Epidermal melanocyte (primary cell): Measurements from ENCODE around the gene PHGDH.

Experiments
- DNase-seq: peaks from one replicate; pipeline ENCODE4 v3.0.0; 2011; ENCODE audit warnings: low spot score; ENCODE audit not compliant: insufficient read length

PHGDH gene

GRCh38 chr1:119731741-119732430 lies 20.2 kb downstream of the PHGDH start:
- DNase-seq, result no peak

DNA sequence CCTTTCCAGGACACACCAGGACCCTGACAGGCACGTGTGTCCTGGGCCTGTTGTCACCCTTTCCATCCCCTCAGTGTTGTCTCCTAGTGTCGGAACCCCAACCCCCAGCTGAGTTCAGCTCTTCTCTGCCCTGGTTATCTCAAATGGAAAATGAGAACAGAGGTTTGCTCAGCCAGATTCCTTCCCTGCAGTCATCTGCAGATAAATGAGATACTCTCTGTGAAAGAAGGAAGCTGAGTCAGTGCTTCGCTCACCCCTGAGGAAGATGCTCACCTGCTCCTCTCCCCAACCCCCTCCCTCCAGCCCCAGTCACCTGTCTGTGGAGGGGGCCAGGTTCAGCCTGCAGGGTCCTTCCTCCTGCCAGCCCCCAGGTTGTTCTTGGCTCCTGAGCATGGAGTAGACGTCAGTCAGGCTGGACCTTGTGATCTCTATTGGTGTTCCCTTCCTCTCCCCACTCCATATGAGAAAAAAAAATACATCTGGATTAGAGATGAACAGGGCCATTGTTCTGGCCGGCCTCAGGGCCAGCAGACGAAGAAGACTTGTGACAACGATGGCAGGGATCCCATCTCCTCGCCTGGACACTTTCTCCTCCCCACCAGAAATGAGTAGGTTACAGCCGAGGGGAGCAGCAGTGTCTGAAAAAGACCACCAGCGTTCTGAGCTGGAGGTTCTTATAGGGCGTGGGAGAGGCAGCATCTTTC lies 20.9 kb downstream of the PHGDH start:
- DNase-seq, result peak; percentile 89

DNA sequence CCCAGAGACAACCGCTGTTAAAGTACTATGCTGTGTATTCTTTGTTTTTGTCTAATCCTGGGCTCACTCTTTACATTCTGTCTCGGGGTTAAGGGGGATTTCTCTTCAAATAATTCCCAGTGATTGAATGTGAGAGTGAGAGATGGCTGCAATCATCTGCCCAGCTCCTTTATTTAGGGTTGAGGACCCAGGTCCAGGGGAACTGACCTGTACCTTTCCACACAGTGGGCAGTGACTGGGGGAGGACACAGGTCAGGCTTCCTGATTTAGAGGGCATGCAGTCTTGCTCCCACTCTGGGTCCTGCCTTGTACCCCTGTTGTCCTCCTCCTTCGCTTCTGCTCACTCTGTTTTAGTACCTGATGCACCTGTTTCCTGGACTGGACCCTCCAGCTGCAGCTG lies 22.0 kb downstream of the PHGDH start:
- no peak for DNase-seq

- DNase-seq, result no peak
Measured at GRCh38 chr1:119735217-119735616, 23.5 kb downstream of the PHGDH start.

GRCh38 chr1:119736649-119737039 lies 24.9 kb downstream of the PHGDH start:
- no peak for DNase-seq

DNA sequence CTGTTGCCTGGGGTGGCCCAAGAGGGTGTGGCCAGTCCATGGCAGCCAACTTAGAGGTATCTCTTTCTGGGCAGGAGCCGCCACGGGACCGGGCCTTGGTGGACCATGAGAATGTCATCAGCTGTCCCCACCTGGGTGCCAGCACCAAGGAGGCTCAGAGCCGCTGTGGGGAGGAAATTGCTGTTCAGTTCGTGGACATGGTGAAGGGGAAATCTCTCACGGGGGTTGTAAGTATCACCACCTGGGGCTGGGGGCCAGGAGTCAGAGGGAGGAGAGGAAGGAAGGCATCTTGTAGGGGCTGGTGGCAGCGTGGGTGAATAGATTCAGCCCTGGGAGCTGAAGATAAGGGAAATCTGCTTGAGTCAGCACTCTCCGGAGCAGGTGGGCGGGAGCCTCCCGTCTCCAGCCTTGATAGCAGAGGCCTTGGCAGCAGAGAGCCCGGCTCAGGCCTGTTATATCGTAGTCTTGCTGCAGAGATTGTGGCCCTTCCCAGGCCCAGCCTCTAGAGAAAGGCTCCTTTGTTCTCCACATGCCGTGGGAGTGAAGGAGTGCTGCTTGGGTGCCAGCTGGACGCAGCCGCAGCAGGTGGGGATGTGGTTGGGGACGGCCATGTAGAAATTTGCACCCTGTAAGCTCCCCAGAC lies 25.4 kb downstream of the PHGDH start:
- DNase-seq, result no peak

- no peak for DNase-seq
Measured at GRCh38 chr1:119738100-119738720, 26.5 kb downstream of the PHGDH start.

- no peak for DNase-seq
Measured at GRCh38 chr1:119739150-119739549, 27.4 kb downstream of the PHGDH start.

- no peak for DNase-seq
Measured at GRCh38 chr1:119740261-119740660, 28.5 kb downstream of the PHGDH start.

DNA sequence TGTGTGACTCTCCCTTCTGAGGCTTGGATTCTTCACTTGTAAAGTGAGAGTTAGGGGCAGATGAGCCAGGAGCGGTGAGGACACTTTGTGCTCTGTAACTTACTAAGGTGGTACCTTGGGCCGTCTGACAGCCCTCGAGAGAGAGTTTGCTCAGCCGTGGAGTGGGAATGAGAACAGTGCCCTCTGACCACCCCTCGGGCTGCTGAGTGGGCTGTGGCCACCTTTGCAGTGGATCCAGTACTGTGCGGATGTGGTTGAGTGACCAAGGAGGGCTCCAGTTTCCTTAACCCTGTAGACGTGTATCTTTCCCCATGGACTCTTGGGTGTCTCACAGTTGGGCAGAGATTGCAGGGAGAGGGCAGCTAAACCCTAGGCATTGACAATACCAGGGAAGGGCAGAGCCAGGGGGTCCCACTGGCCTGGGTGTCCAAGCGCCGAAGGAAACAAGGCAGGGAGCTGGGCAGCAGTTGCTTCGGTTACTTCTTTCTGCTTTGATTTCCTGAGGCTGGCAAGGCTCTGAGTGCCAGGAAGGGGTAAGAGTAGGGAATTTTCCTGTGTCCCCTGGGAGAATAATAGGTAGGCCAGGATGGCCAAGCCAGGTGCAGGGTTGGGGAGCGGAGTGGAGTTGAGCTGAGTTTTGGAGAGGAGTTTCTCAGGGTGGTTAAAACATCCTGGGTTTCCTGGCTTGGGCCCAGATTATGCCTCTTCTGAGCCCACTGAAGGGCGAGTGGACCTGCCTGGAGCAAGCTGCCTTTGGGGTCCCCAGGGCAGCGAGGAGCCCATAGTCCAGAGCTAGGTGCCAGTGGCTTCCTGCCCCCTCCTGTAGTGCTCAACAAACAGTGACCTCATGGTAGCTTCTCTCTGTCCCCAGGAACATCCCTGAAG lies 29.4 kb downstream of the PHGDH start:
- no peak for DNase-seq

GRCh38 chr1:119742202-119742601 lies 30.5 kb downstream of the PHGDH start:
- DNase-seq, result no peak

DNA sequence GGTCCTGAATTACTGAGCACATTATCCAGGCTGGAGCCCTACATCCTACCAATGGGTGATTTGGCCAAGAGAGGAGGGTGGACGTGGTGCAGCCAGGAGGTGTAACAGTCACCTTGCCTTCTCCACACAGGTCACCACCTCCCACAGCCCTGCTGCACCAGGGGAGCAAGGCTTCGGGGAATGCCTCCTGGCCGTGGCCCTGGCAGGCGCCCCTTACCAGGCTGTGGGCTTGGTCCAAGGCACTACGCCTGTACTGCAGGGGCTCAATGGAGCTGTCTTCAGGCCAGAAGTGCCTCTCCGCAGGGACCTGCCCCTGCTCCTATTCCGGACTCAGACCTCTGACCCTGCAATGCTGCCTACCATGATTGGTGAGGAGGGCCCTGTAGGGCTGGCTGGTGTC lies 30.9 kb downstream of the PHGDH start:
- no peak for DNase-seq

GRCh38 chr1:119743308-119743707 lies 31.6 kb downstream of the PHGDH start:
- DNase-seq, result no peak

DNA sequence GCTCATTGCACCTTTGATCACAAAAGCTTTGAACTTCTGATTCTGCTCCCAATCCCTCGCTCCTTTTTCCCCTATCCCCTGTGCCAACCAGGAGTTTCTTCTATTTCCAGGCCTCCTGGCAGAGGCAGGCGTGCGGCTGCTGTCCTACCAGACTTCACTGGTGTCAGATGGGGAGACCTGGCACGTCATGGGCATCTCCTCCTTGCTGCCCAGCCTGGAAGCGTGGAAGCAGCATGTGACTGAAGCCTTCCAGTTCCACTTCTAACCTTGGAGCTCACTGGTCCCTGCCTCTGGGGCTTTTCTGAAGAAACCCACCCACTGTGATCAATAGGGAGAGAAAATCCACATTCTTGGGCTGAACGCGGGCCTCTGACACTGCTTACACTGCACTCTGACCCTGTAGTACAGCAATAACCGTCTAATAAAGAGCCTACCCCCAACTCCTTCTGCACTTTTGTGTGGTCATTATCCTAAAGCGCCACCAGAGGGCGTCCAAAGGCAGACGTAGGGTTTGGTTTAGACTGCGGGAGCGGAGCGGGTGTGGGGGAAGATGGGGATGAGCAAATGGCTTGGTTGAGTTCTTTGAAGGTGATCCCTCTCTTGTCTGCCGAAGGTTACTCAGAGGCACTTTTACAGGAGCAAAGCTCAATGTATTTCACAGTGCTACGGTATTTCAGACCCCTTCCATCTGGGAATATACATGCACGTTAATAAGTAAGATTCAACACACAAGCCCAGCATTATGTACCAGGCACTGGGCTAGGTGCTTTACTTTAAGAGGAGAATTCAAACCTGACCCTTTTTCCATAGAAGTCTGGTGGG lies 32.3 kb downstream of the PHGDH start:
- DNase-seq, result peak; percentile 79

- no peak for DNase-seq
Measured at GRCh38 chr1:119744598-119744942, 32.8 kb downstream of the PHGDH start.

DNA sequence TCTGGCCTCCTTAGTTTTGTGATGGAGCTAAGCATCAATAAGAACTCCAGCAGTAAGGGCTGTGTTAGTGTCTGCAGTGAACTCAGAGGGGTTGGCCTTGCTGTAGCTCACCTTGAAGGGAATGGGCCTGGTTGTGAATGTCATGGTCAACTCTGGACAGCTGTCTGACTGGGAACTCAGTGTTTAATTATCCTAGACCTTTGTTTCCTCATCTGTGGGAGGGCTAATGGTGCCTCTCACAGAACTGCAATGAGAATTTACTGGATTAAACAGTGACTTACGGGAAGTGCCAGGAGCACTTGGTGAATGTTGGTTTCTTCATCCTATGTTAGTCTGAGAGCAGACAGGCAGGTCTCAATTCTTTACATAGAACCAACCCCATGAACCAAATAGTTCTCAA lies 33.3 kb downstream of the PHGDH start:
- DNase-seq, result no peak

DNA sequence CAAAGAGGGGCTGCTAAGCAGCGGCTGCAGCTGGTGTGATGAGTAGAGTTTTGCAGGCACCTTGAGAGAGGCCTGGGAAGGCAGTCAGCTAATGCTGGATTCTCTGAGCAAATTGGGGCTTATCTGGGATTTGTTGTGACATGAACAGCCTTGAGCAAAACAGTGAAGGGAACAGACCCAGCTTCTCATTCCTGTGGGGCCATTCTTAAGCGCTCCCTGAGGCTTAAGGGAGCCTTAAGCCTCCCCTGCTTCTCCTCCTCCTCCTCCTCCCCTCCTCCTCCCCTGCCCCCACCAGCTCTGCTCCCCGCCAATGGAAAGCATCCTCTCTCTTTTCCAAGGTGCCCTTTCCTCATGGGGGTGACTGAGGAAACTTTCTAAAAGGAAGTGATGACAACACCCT lies 35.7 kb downstream of the PHGDH start:
- DNase-seq, result no peak

GRCh38 chr1:119748040-119748439 lies 36.3 kb downstream of the PHGDH start:
- DNase-seq, result no peak

DNA sequence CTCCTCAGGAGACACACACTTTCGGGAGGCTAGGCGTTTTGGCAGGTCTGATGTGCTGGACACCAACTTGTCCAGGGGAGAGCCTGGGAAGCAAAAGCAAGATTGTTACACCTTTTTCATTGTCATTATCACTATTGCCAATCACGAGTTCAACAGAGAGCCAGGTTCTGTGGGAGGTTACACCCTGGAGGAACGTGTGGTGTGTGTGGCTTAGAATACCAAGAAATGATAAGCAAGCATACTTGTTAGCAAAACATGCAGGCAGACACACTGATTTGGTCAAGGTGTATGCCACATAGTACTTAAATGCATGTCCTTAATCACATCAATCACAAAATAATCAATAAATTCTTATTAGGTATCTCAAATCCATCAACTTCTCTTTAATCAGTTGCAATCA lies 40.9 kb downstream of the PHGDH start:
- no peak for DNase-seq

DNA sequence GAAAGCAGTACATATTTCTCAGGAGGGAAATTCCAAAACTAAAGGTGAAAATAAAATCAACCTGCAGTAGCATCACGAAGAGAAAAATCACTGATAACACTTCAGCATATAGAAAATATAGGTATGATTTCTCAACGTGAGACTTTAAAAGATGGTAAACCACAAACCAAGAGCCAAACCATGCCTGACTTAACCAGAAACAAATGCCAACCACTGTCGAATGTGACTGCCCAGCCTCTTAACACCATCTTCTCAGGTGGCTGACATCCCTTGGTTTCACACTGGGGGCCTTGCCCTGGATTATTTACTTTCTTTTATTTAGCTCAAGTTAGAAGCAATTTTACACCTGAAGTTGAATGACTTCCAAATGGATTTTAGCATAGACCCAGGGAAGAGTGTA lies 46.9 kb downstream of the PHGDH start:
- no peak for DNase-seq

GRCh38 chr1:119762409-119762808 lies 50.7 kb downstream of the PHGDH start:
- DNase-seq, result no peak
